CD14-positive monocyte (primary cell): Measurements from ENCODE around the gene ANP32A. TPM values are rescaled to one million over a fixed set of nuclear protein-coding genes. Genes with fewer than 3 reads are reported as not detected.
A peak's percentile ranks its signal among the peaks of the same experiment; 100 is the strongest.

Experiments
- DNase-seq, 3 donors: peaks; one replicate each; pipeline ENCODE4 v3.0.0-alpha.2; 2011 to 2022
- H2AFZ ChIP-seq: 2 replicates; pipeline ENCODE4 v1.6.0; 2012; ENCODE audit warnings: mild to moderate bottlenecking, low read depth, low read length, inconsistent platforms; ENCODE audit not compliant: insufficient read depth, poor library complexity, severe bottlenecking
- H3K27ac ChIP-seq, 2 donors: 1 replicate in 1 of 2; 2 replicates in 1 of 2; pipeline ENCODE4 v1.5.1; 2012 to 2013; ENCODE audit warnings: low read length in 2 of 2, control low read depth in 1 of 2, inconsistent platforms in 1 of 2, low read depth in 1 of 2, mild to moderate bottlenecking in 1 of 2
- H3K27me3 ChIP-seq, 2 donors: one replicate each; pipeline versions ENCODE4 v1.6.0 to v1.6.1; 2011 to 2013; ENCODE audit warnings: low read length in 2 of 2; ENCODE audit not compliant: control insufficient read depth in 2 of 2, insufficient read depth in 2 of 2
- H3K36me3 ChIP-seq, 2 donors: replicated peaks in 1 of 2; 1 replicate in 1 of 2; 2 replicates in 1 of 2; pipeline versions ENCODE4 v1.5.1 to v1.6.1; 2012 to 2013; ENCODE audit warnings: low read length in 2 of 2, control low read depth in 1 of 2, inconsistent platforms in 1 of 2, mild to moderate bottlenecking in 1 of 2; ENCODE audit not compliant: insufficient read depth in 2 of 2, control insufficient read depth in 1 of 2
- H3K4me1 ChIP-seq, 2 donors: 1 replicate in 1 of 2; 2 replicates in 1 of 2; pipeline versions ENCODE4 v1.5.1 to v1.6.1; 2012 to 2013; ENCODE audit warnings: low read length in 2 of 2, control low read depth in 1 of 2, inconsistent platforms in 1 of 2, mild to moderate bottlenecking in 1 of 2, moderate library complexity in 1 of 2; ENCODE audit not compliant: insufficient read depth in 2 of 2, control insufficient read depth in 1 of 2
- H3K4me2 ChIP-seq: replicated peaks from 2 replicates; pipeline ENCODE3; 2012; ENCODE audit warnings: low read length, moderate library complexity, mild to moderate bottlenecking; ENCODE audit not compliant: poor library complexity, severe bottlenecking; ENCODE audit errors: extremely low read depth
- H3K4me3 ChIP-seq, 3 experiments: fragments of 200-600 bp in 1 of 3; sonication (generic) in 1 of 3; replicated peaks in 1 of 3; 1 replicate in 2 of 3; 2 replicates in 1 of 3; pipeline ENCODE4 v1.5.1; 2011 to 2013; ENCODE audit warnings: low read length in 3 of 3, mild to moderate bottlenecking in 3 of 3, control low read depth in 2 of 3, low read depth in 2 of 3, inconsistent platforms in 1 of 3, moderate library complexity in 1 of 3
- H3K79me2 ChIP-seq: 2 replicates; pipeline ENCODE4 v1.6.0; 2012; ENCODE audit warnings: mild to moderate bottlenecking, control low read depth, inconsistent platforms, low read length, moderate library complexity; ENCODE audit not compliant: insufficient read depth
- H3K9ac ChIP-seq: 2 replicates; pipeline ENCODE4 v1.6.0; 2017; ENCODE audit warnings: low read length, mild to moderate bottlenecking; ENCODE audit not compliant: insufficient read depth, poor library complexity, severe bottlenecking
- H3K9me3 ChIP-seq, 2 donors: replicated peaks in 1 of 2; 1 replicate in 1 of 2; 2 replicates in 1 of 2; pipeline versions ENCODE4 v1.5.1 to v1.6.1; 2012 to 2013; ENCODE audit warnings: low read length in 2 of 2, control low read depth in 1 of 2; ENCODE audit not compliant: control insufficient read depth in 1 of 2, insufficient read depth in 1 of 2
- H4K20me1 ChIP-seq: 2 replicates; pipeline ENCODE4 v1.6.0; 2012; ENCODE audit warnings: mild to moderate bottlenecking, low read length, control low read depth, moderate library complexity; ENCODE audit not compliant: insufficient read depth
- H3K27ac Mint-ChIP-seq, 7 donors: one replicate each; pipeline ENCODE4 v1.8.0; 2020; ENCODE audit warnings: mild to moderate bottlenecking in 7 of 7, mixed read lengths in 7 of 7, moderate library complexity in 6 of 7, inconsistent platforms in 2 of 7
- H3K27me3 Mint-ChIP-seq, 3 donors: one replicate each; pipeline ENCODE4 v1.8.0; 2021 to 2022; ENCODE audit warnings: low read depth in 3 of 3, mild to moderate bottlenecking in 3 of 3, mixed read lengths in 3 of 3, moderate library complexity in 3 of 3, inconsistent platforms in 1 of 3
- H3K36me3 Mint-ChIP-seq, 2 donors: one replicate each; pipeline ENCODE4 v1.8.0; 2020; ENCODE audit warnings: mixed read lengths in 2 of 2, inconsistent platforms in 1 of 2, mild to moderate bottlenecking in 1 of 2
- H3K4me1 Mint-ChIP-seq: one replicate; pipeline ENCODE4 v1.8.0; 2020; ENCODE audit warnings: mild to moderate bottlenecking, mixed read lengths
- H3K4me3 Mint-ChIP-seq, 2 donors: one replicate each; pipeline ENCODE4 v1.8.0; 2020; ENCODE audit warnings: mild to moderate bottlenecking in 2 of 2, mixed read lengths in 2 of 2, moderate library complexity in 1 of 2
- H3K9me3 Mint-ChIP-seq, 7 donors: one replicate each; pipeline ENCODE4 v1.8.0; 2020 to 2022; ENCODE audit warnings: mixed read lengths in 7 of 7, mild to moderate bottlenecking in 6 of 7, moderate library complexity in 6 of 7, inconsistent platforms in 2 of 7
- WGBS: methylation state at CpG from one replicate; pipeline ENCODE4 v1.1.5; 2013; ENCODE audit warnings: missing lambda C conversion rate; ENCODE audit not compliant: insufficient coverage; 5-methylcytosine and 5-hydroxymethylcytosine counted together
- intact Hi-C, 2 donors: fragments of 100-400 bp; cut with micrococcal nuclease; formaldehyde crosslinking; loops; one replicate each; pipeline versions ENCODE4 v1.15.0 to v1.15.1; 2023
- polyA plus RNA-seq, 3 donors: library from polyadenylated mRNA; depleted of rRNA in 1 of 3; unstranded in 2 of 3; stranded (reverse) in 1 of 3; fragments of 300-500 nt in 2 of 3; fragments of >200 nt in 1 of 3; fragmentation: Illumina TruSeq in 2 of 3; gene quantifications; 1 replicate in 2 of 3; 2 replicates in 1 of 3; pipeline ENCODE4 v1.2.3, GENCODE V29; 2012 to 2021
- small RNA-seq: library from RNA; depleted of rRNA; stranded (forward); fragments of <200 nt; gene quantifications from one replicate; pipeline ENCODE3, GENCODE V24; 2012; ENCODE audit warnings: low read depth; ENCODE audit not compliant: insufficient read length
- TF ChIP-seq, protein P1 (sequence below): fragments of 200-600 bp; IDR thresholded peaks from one replicate; pipeline ENCODE4 v1.8.0; 2022; ENCODE audit warnings: antibody characterized with exemption, mild to moderate bottlenecking

Gene ANP32A
- polyA plus RNA-seq, 3 donors: 75.4 to 98.8 (median 86.8) TPM

DNA sequence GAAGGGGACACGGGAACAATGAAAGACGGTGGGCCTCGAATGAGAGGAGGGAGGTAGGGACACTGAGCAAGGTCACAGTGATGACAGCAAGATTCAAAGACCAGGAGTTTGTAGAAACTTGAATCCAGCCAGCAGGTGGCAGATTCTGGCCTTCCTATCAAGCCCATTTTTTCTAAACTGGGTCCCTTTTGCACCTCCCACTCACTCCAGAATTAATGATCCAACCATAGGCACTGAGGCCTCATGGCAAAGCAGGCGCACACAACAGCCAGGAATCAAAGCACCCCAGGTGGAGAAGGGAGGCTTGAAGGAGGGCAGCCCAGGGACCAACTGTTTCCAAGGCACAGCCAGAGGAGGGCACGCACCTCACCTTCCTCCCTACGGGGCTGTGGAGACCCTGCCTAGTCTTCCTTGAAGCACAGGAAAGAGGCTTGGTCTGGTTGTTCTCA lies 90.2 kb downstream of the ANP32A start:
- peaks cover 0 to 3% (median 1%) of the 10 kb centered on the region in 3 donors for H3K27me3 Mint-ChIP-seq

DNA sequence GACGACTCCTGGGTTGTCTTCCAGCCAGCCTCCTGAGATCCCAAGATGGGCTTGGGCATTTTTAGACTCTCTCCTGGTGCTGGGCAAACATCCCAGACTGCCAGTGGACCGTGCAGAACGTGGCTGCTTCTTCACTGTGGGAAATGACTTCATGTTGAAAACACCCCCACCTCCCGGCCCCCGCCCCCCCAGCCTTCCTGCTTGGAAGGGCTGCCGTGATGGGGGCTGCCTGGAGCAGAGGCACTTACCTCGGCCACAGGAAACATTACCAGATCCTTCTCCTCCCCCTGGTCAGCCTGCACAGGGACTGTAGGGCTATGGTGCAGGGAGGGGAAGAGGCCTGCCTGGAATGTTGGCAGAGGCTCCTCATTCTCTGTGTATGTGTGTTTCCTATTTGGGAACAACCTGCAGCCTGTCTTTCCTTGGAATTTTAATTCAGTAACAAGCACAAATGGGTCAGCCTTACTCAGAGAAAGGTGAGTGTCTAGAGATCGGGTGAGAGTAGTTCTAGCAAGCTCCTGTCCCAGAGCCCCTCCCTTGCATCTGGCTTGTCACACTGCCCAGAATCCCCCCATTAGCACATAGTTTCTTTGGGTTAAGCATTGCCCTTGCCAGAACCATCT lies 90.8 kb downstream of the ANP32A start:
- Mint-ChIP-seq H3K4me3 (no peak overlapping the region), H3K36me3 (no peaks in the 10 kb centered on the region), H3K4me1 (peaks cover 15% of the 10 kb centered on the region), H3K27ac (no peak overlapping the region), H3K9me3 (peaks cover 0 to 2% (median 0%) of the 10 kb centered on the region in 7 donors), H3K27me3 (peaks cover 0 to 5% (median 1%) of the 10 kb centered on the region in 3 donors)
- Histone ChIP-seq H3K27ac (no peak overlapping the region), H3K36me3 (no peaks in the 10 kb centered on the region), H3K79me2 (no peaks in the 10 kb centered on the region), H3K9me3 (no peaks in the 10 kb centered on the region), H3K4me2 (no peak overlapping the region), H4K20me1 (no peaks in the 10 kb centered on the region), H3K4me3 (no peak overlapping the region), H2AFZ (no peak overlapping the region), H3K9ac (no peak overlapping the region), H3K27me3 (no peaks in the 10 kb centered on the region), H3K4me1 (peaks cover 10 to 14% of the 10 kb centered on the region in 2 donors)
- TF ChIP-seq, protein P1, sequence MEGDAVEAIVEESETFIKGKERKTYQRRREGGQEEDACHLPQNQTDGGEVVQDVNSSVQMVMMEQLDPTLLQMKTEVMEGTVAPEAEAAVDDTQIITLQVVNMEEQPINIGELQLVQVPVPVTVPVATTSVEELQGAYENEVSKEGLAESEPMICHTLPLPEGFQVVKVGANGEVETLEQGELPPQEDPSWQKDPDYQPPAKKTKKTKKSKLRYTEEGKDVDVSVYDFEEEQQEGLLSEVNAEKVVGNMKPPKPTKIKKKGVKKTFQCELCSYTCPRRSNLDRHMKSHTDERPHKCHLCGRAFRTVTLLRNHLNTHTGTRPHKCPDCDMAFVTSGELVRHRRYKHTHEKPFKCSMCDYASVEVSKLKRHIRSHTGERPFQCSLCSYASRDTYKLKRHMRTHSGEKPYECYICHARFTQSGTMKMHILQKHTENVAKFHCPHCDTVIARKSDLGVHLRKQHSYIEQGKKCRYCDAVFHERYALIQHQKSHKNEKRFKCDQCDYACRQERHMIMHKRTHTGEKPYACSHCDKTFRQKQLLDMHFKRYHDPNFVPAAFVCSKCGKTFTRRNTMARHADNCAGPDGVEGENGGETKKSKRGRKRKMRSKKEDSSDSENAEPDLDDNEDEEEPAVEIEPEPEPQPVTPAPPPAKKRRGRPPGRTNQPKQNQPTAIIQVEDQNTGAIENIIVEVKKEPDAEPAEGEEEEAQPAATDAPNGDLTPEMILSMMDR: no peak
- intact Hi-C loops: loop anchor here (2.0 to 10.0 kb wide), 4 partner anchors 97 to 147 kb away; no protein-coding TSS in a partner anchor
- no peak for DNase-seq
- no CpG with 5 or more reads among the region's 8 CpGs for WGBS

More for the DNA sequence above, 90.2 kb downstream of the ANP32A start:
- no peak overlapping the region for H3K4me3 Mint-ChIP-seq
- H3K4me1 Mint-ChIP-seq: peaks cover 17% of the 10 kb centered on the region
- H3K79me2 ChIP-seq: no peaks in the 10 kb centered on the region
- no peaks in the 10 kb centered on the region for H3K9me3 ChIP-seq
- 60% methylated on average over 3 of the region's 6 CpGs for WGBS
- no peak overlapping the region for H3K27ac ChIP-seq
- no peak overlapping the region for H2AFZ ChIP-seq
- H3K9me3 Mint-ChIP-seq: peaks cover 0 to 2% (median 0%) of the 10 kb centered on the region in 7 donors
- no peak overlapping the region for H3K27ac Mint-ChIP-seq
- no peaks in the 10 kb centered on the region for H4K20me1 ChIP-seq
- TF ChIP-seq, protein P1: peak; percentile 70
- no peaks in the 10 kb centered on the region for H3K27me3 ChIP-seq
- no peak overlapping the region for H3K4me3 ChIP-seq
- H3K4me1 ChIP-seq: peaks cover 8 to 12% of the 10 kb centered on the region in 2 donors
- H3K4me2 ChIP-seq: no peak overlapping the region
- intact Hi-C loops: loop anchor here (2.0 to 10.0 kb wide), 4 partner anchors 97 to 147 kb away; no protein-coding TSS in a partner anchor
- no peaks in the 10 kb centered on the region for H3K36me3 ChIP-seq
- no peak overlapping the region for H3K9ac ChIP-seq
- peak; percentile 38 to 55 (median 45) for DNase-seq
- H3K36me3 Mint-ChIP-seq: no peaks in the 10 kb centered on the region

Small RNAs within 50 kb of the gene (small RNA-seq; reads per million reads assigned to genes)
- gene MIR4312: not detected

Other genes starting within 250 kb of the ANP32A start
- gene CORO2B, start 241.9 kb downstream of the ANP32A start, polyA plus RNA-seq: under 1 TPM in 1 of 3 donors, not detected in 2; 0.03 TPM
- under 1 TPM; 0.17 to 0.86 (median 0.47) TPM for gene SPESP1, start 109.6 kb upstream of the ANP32A start, polyA plus RNA-seq
- gene NOX5, start 193.8 kb upstream of the ANP32A start, polyA plus RNA-seq: not detected